Neural cell (in vitro differentiated cells): Measurements from ENCODE around the gene CFI.

Source experiments
- CTCF ChIP-seq: fragments of 450-650 bp; IDR thresholded peaks from 2 replicates; pipeline ENCODE4 v1.5.1; 2014; ENCODE audit warnings: antibody characterized with exemption, mild to moderate bottlenecking, moderate library complexity; ENCODE audit not compliant: poor library complexity, severe bottlenecking
- POLR2AphosphoS5 ChIP-seq: IDR thresholded peaks from 2 replicates; pipeline ENCODE4 v1.6.1; 2012
- RAD21 ChIP-seq: fragments of 450-650 bp; conservative IDR thresholded peaks from 2 replicates; pipeline ENCODE4 v1.6.1; 2014; ENCODE audit warnings: antibody characterized with exemption, mild to moderate bottlenecking, moderate library complexity
- REST ChIP-seq: IDR thresholded peaks from 2 replicates; pipeline ENCODE4 v1.6.1; 2012; ENCODE audit warnings: borderline replicate concordance

GRCh38 chr4:109713500-109713899, 88.3 kb downstream of the CFI start:
- TF ChIP-seq POLR2AphosphoS5 (no peak), CTCF (no peak), REST (no peak), RAD21 (no peak)
